ENCODE results near the gene DGUOK.
A peak's percentile ranks its signal among the peaks of the same experiment; 100 is the strongest.

The DGUOK gene

GRCh38 chr2:73983322-73984202, 56.9 kb downstream of the DGUOK start:
- DNase-seq = peak; percentile 95

GRCh38 chr2:73984203-73984921, 57.7 kb downstream of the DGUOK start, which contains the start of gene TET3:
Gene TET3, plus strand, starts transcription at chr2:73984910. Its CDS starts 1,494 bp downstream, at chr2:73986404.
- DNase-seq = no peak

- DNase-seq = peak; percentile 17
These were observed 58.2 kb downstream of the DGUOK start for GRCh38 chr2:73984922-73985307.

- no peak for DNase-seq
These were observed 58.8 kb downstream of the DGUOK start for GRCh38 chr2:73985308-73986084.

GRCh38 chr2:73986085-73986681, 59.5 kb downstream of the DGUOK start:
- no peak for DNase-seq

- no peak for DNase-seq
These were observed 60.6 kb downstream of the DGUOK start for GRCh38 chr2:73987109-73987947.

GRCh38 chr2:73987948-73988700, 61.4 kb downstream of the DGUOK start:
- no peak for DNase-seq

GRCh38 chr2:73989972-73990371, 63.3 kb downstream of the DGUOK start:
- DNase-seq = no peak

- no peak for DNase-seq
These were observed 63.9 kb downstream of the DGUOK start for GRCh38 chr2:73990531-73990930.

- no peak for DNase-seq
These were observed 65.4 kb downstream of the DGUOK start for GRCh38 chr2:73992036-73992435.

- DNase-seq = no peak
These were observed 66.7 kb downstream of the DGUOK start for GRCh38 chr2:73993376-73993775.

- no peak for DNase-seq
These were observed 67.1 kb downstream of the DGUOK start for GRCh38 chr2:73993778-73994177.

GRCh38 chr2:73994178-73994831, 67.6 kb downstream of the DGUOK start:
- no peak for DNase-seq

- DNase-seq = no peak
These were observed 69.1 kb downstream of the DGUOK start for GRCh38 chr2:73995810-73996209.

- no peak for DNase-seq
These were observed 71.1 kb downstream of the DGUOK start for GRCh38 chr2:73997813-73998212.

GRCh38 chr2:73998451-73998850, 71.8 kb downstream of the DGUOK start:
- no peak for DNase-seq

- DNase-seq = no peak
These were observed 72.3 kb downstream of the DGUOK start for GRCh38 chr2:73998933-73999332.

GRCh38 chr2:73999881-74000597, 73.4 kb downstream of the DGUOK start:
- DNase-seq = no peak

- DNase-seq = no peak
These were observed 74.0 kb downstream of the DGUOK start for GRCh38 chr2:74000666-74001065.

- DNase-seq = no peak
These were observed 74.4 kb downstream of the DGUOK start for GRCh38 chr2:74001121-74001520.
